WTC11 (cell line): ENCODE data around the gene PCDHGB5. TPM values are rescaled to one million over a fixed set of nuclear protein-coding genes. Genes with fewer than 3 reads are reported as not detected.

ENCODE experiments used
- ATAC-seq: fragments of 200-7000 bp; cut with Tn5 transposase; 2 replicates; pipeline ENCODE4 v1.10.0; 2021; ENCODE audit warnings: mild to moderate bottlenecking, moderate library complexity
- CTCF ChIA-PET: fragments of 300-600 bp; sonication (Branson Sonifier 250); formaldehyde crosslinking; loops from one replicate; lab custom pipeline; 2021; ENCODE audit warnings: antibody characterized with exemption; lab: Charles Lee
- POLR2A ChIA-PET: fragments of 350-600 bp; sonication (Branson Sonifier 250); formaldehyde crosslinking; loops from one replicate; lab custom pipeline; 2021; ENCODE audit warnings: antibody characterized with exemption; lab: Charles Lee
- DNase-seq: peaks from one replicate; pipeline ENCODE4 v3.0.0; 2021; ENCODE audit warnings: low spot score
- H3K27ac Mint-ChIP-seq: 2 replicates; pipeline ENCODE4 v1.8.0; 2021; ENCODE audit warnings: mixed read lengths
- H3K27me3 Mint-ChIP-seq: 2 replicates; pipeline ENCODE4 v1.8.0; 2021; ENCODE audit warnings: low read depth, mild to moderate bottlenecking, moderate library complexity, mixed read lengths
- H3K36me3 Mint-ChIP-seq: 2 replicates; pipeline ENCODE4 v1.8.0; 2021; ENCODE audit warnings: mixed read lengths
- H3K4me1 Mint-ChIP-seq: 2 replicates; pipeline ENCODE4 v1.8.0; 2022; ENCODE audit warnings: mixed read lengths
- H3K4me3 Mint-ChIP-seq: 2 replicates; pipeline ENCODE4 v1.8.0; 2021; ENCODE audit warnings: mild to moderate bottlenecking, moderate library complexity, mixed read lengths
- H3K9me3 Mint-ChIP-seq: 2 replicates; pipeline ENCODE4 v1.8.0; 2021; ENCODE audit warnings: mixed read lengths
- CBFB ChIP-seq: sonication (generic); formaldehyde crosslinking; IDR thresholded peaks from 2 replicates; pipeline ENCODE4 v1.8.1; 2022; ENCODE audit warnings: mild to moderate bottlenecking, low read depth, missing genetic modification reagents
- CREM ChIP-seq: sonication (generic); formaldehyde crosslinking; IDR thresholded peaks from 2 replicates; pipeline ENCODE4 v1.8.1; 2022; ENCODE audit warnings: mild to moderate bottlenecking, missing genetic modification reagents, moderate library complexity
- CTCF ChIP-seq: fragments of 200-600 bp; IDR thresholded peaks from 2 replicates; pipeline ENCODE4 v1.8.0; 2022; ENCODE audit warnings: antibody characterized with exemption
- E2F4 ChIP-seq: sonication (generic); formaldehyde crosslinking; IDR thresholded peaks from 2 replicates; pipeline ENCODE4 v1.8.1; 2022; ENCODE audit warnings: low read depth, mild to moderate bottlenecking, moderate library complexity, missing genetic modification reagents, borderline replicate concordance
- EMX1 ChIP-seq: fragments of 250-450 bp; sonication (Bioruptor Pico); IDR thresholded peaks from 2 replicates; pipeline ENCODE4 v1.8.0; 2021; ENCODE audit warnings: mild to moderate bottlenecking
- ESRRA ChIP-seq: sonication (generic); formaldehyde crosslinking; IDR thresholded peaks from 2 replicates; pipeline ENCODE4 v1.8.1; 2022; ENCODE audit warnings: mild to moderate bottlenecking, missing genetic modification reagents, borderline replicate concordance
- FOXJ3 ChIP-seq: sonication (generic); formaldehyde crosslinking; IDR thresholded peaks from 2 replicates; pipeline ENCODE4 v1.9.0; 2021; ENCODE audit warnings: missing genetic modification reagents, mild to moderate bottlenecking, borderline replicate concordance
- HMGXB4 ChIP-seq: sonication (generic); formaldehyde crosslinking; IDR thresholded peaks from 2 replicates; pipeline ENCODE4 v1.8.1; 2023; ENCODE audit warnings: mild to moderate bottlenecking, moderate library complexity, missing genetic modification reagents
- NFYB ChIP-seq: sonication (generic); formaldehyde crosslinking; conservative IDR thresholded peaks from 2 replicates; pipeline ENCODE4 v1.8.0; 2022; ENCODE audit warnings: low read depth, missing genetic modification reagents
- SMAD3 ChIP-seq: sonication (generic); formaldehyde crosslinking; IDR thresholded peaks from 2 replicates; pipeline ENCODE4 v1.8.0; 2022; ENCODE audit warnings: missing genetic modification reagents, mild to moderate bottlenecking, borderline replicate concordance
- TEAD4 ChIP-seq: sonication (generic); formaldehyde crosslinking; IDR thresholded peaks from 2 replicates; pipeline ENCODE4 v1.8.0; 2022; ENCODE audit warnings: mild to moderate bottlenecking, missing genetic modification reagents
- USF2 ChIP-seq: sonication (generic); formaldehyde crosslinking; IDR thresholded peaks from 2 replicates; pipeline ENCODE4 v1.8.1; 2023; ENCODE audit warnings: mild to moderate bottlenecking, missing genetic modification reagents, moderate library complexity
- ZNF396 ChIP-seq: fragments of 250-450 bp; sonication (Bioruptor Pico); IDR thresholded peaks from 2 replicates; pipeline ENCODE4 v1.8.0; 2021; ENCODE audit warnings: mild to moderate bottlenecking, moderate library complexity, borderline replicate concordance
- ZNF423 ChIP-seq: fragments of 250-450 bp; sonication (Bioruptor Pico); IDR thresholded peaks from 2 replicates; pipeline ENCODE4 v2.1.2; 2022; ENCODE audit warnings: mild to moderate bottlenecking, moderate library complexity
- ZSCAN18 ChIP-seq: fragments of 250-450 bp; sonication (Bioruptor Pico); IDR thresholded peaks from 2 replicates; pipeline ENCODE4 v2.1.2; 2022; ENCODE audit warnings: mild to moderate bottlenecking, moderate library complexity
- total RNA-seq: library from RNA; stranded (reverse); gene quantifications from 3 replicates; pipeline ENCODE4 v1.2.3, GENCODE V29; 2021

Gene PCDHGB5
- total RNA-seq, 1 experiment from 2014 or later, result 9.7 TPM

GRCh38 chr5:141411575-141411974 is 13.8 kb downstream of the PCDHGB5 start:
- ATAC-seq (no peak), DNase-seq (no peak)
- ChIA-PET POLR2A (no interaction called here), CTCF (interaction anchor here (0.9 to 4.3 kb wide), 8 partner anchors 9 to 188 kb away, joined by 3 to 52 read pairs (median 11); partner anchors contain the start of genes PCDHB14, PCDHGA9, PCDHGB3 and PCDHGB5)
- no peak overlapping the region for H3K27ac Mint-ChIP-seq
- H3K4me1 Mint-ChIP-seq, result peaks cover 24% of the 10 kb centered on the region
- H3K4me3 Mint-ChIP-seq, result no peak overlapping the region
- H3K36me3 Mint-ChIP-seq, result peaks cover 24% of the 10 kb centered on the region
- peaks cover 11% of the 10 kb centered on the region; the same call in 1 of the 2 replicates for H3K9me3 Mint-ChIP-seq
- TF ChIP-seq ZSCAN18 (CRISPR knock-in tag), result no peak
- TF ChIP-seq HMGXB4 (CRISPR knock-in tag), result no peak
- TF ChIP-seq FOXJ3 (CRISPR knock-in tag), result no peak
- TF ChIP-seq SMAD3, result no peak
- TF ChIP-seq TEAD4 (CRISPR knock-in tag), result no peak
- TF ChIP-seq ZNF396 (CRISPR knock-in tag), result no peak
- TF ChIP-seq EMX1, result no peak
- TF ChIP-seq E2F4 (CRISPR knock-in tag), result no peak
- TF ChIP-seq ESRRA (CRISPR knock-in tag), result no peak
- no peak for TF ChIP-seq CBFB (CRISPR knock-in tag)
- TF ChIP-seq USF2 (CRISPR knock-in tag), result no peak
- TF ChIP-seq ZNF423, result no peak
- H3K27me3 Mint-ChIP-seq, result peaks cover 25% of the 10 kb centered on the region

- H3K36me3 Mint-ChIP-seq, result peaks cover 26% of the 10 kb centered on the region
- POLR2A ChIA-PET, result interaction anchor here (1.0 to 2.0 kb wide), 7 partner anchors 72 to 189 kb away, joined by 3 to 11 read pairs (median 4); partner anchors contain the start of genes PCDHB14 and PCDHGC4
Observed at GRCh38 chr5:141412854-141413539, 15.2 kb downstream of the PCDHGB5 start, which contains the start of gene PCDHGA10. Gene PCDHGA10, plus strand, starts transcription at chr5:141412987. Its CDS starts 189 bp downstream, at chr5:141413176.

More at GRCh38 chr5:141412854-141413539, 15.2 kb downstream of the PCDHGB5 start, which contains the start of gene PCDHGA10:
- Mint-ChIP-seq H3K9me3 (peaks cover 14% of the 10 kb centered on the region; the same call in 1 of the 2 replicates), H3K27ac (peak within 1 kb of the TSS; percentile 51), H3K4me3 (peak within 1 kb of the TSS; percentile 94), H3K4me1 (peaks cover 27% of the 10 kb centered on the region), H3K27me3 (peaks cover 28% of the 10 kb centered on the region)
- CTCF ChIA-PET, result interaction anchor here (0.6 to 4.3 kb wide), 76 partner anchors 8 to 557 kb away, joined by 3 to 87 read pairs (median 7); partner anchors contain the start of genes DELE1, DIAPH1, HDAC3 and PCDHA10
- ATAC-seq, result peak; percentile 43
- TF ChIP-seq CTCF, result peak; percentile 71
- 0 out of 2 replicates have a peak, but pooled peaks have one; percentile 12 for TF ChIP-seq CREM
- no peak for TF ChIP-seq NFYB
- DNase-seq, result peak; percentile 78
